ENCODE results near the gene MYRIP.
"Not testable (repeated sequence)": the region's sequence is repeated elsewhere in the genome, so short reads cannot be mapped to it uniquely, and the experiment has no call there.

MYRIP gene

DNA sequence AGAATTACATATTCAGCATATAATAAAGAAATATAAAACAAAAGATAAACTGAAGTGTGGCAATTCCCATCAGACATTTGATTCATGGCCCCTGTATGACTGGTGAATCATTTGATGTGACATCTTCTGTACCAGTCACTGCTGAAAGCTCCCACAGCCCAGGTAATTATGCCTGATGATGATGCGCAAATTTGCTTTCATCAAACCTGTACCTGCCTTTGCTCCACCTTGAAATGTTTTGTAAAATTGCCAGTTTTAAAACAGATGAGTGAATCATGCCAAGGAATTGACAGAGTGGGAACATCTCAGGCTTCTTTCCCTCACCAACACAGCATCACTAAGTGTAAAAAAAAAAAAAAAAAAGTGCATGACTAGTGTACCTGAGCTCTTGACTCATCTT is 433.6 kb downstream of the MYRIP start:
- DNase-seq, result no peak

- no peak for DNase-seq
Measured at GRCh38 chr3:40247714-40248454, 438.5 kb downstream of the MYRIP start.

DNA sequence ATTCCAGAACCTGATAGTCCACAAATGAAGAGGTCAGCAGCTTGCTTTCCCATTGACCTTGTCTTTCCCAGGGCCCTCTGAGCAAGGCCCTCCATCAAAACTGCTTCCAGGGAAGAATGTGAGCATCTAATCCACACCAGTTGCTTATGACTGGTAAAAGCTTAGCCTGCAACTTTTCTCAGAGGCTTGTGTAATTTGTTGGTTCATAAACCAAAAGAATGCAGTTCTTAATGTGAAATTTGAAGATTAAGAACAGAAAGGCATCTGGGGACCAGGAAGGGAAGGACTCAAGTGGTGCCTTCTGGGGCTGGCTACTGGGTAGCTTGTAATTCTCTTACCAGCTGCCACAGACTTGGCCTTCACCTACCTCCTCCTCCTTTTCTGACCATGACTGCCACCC is 439.2 kb downstream of the MYRIP start:
- no peak for DNase-seq

DNA sequence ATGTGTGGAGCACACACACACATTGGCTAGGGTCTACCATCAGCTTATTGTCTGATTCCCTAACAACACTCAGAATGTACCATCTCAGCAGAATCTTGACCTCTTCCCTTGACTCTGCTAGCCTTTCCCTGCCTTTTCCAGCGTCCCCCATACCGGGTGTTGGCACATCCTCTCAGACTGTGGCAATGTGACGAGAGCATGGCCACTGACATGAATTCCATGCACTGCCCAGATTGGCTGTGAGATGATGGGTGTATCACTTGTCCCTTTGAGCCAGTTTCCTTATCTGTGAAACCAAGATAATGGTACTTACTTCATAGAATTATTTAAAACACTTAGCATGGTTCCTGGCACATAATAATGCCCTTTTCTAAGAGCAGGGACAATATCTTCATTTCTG is 439.8 kb downstream of the MYRIP start:
- no peak for DNase-seq

GRCh38 chr3:40254491-40254890 is 445.1 kb downstream of the MYRIP start:
- no peak for DNase-seq

DNA sequence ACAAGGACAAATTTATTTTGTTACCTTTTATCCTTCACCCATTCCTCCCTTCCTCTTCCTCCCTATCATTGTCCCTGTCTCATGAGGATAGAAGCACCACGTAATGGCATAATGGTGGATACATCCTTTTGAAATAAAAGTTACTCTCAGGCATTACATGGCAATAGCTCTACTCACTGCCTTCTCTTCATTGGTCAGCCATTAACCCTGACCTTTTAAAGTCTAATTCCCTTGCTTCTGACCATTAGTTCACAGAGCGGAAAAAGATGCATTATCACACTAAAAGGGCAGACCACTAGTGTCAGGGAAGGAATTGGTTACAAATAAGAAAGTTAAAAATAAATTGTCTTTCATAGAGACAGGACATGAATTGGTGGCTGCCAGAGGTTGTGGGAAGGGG is 445.5 kb downstream of the MYRIP start:
- no peak for DNase-seq

DNA sequence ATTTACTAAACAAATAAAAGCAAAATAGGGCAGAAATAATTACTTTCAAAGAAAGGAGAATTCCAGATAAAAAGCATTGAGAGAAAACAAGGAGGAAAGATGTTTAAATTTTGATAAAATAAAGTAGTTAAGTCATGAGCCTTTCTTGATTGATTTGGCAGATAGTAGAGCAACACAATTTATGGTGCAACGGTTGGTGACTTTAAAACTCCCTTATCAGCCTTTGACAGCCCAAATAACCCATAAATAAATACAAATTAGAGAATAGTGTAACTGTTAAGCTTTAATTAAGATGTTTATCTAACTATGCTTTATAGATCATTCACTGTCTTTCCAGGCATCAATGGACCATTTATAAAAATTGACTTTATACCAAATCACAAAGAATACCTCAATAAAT is 446.1 kb downstream of the MYRIP start:
- DNase-seq, result no peak

DNA sequence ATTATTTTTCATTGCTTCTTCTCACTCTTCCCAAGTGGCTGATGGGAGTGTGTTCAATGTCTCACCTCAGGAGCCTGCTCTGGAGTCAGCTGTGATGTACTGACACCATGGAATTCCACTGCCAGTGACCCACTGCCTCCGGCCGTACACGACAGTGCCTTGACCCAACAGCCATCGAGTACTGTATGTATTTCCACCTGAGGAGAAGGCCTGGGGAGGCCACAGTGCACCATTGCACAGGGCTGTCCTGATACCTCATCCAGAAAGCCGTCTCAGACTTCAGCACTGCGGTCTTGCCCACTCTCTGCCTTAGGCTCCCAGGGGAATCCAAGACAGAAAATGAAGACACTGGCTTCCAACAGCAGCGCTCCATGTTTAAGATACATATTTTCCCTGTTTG is 448.7 kb downstream of the MYRIP start:
- no peak for DNase-seq

GRCh38 chr3:40258555-40258954 is 449.1 kb downstream of the MYRIP start:
- peak; percentile 30 to 32 for DNase-seq

DNA sequence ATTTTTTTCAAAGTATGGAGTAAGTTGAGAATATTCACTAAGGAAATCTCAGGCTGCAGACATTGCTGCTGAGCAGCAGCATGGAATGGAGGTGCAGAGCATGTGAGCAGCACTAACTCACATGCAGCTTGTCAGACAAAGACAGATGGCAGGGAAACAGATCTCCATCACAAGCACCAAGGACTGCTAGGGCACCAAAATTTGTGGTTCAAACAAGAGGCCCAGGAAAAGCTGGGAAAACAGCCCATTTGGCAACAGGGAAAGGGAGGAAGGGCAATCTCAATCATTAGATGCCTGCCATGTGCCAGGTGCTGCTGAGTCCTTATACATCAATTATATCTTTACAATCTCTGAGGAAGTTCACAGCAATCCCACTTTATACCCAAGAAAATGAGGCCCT is 452.9 kb downstream of the MYRIP start:
- no peak for DNase-seq

- no peak for DNase-seq
Measured at GRCh38 chr3:40264451-40264850, 455.0 kb downstream of the MYRIP start.

- no peak for DNase-seq
Measured at GRCh38 chr3:40265181-40265580, 455.8 kb downstream of the MYRIP start.

- DNase-seq, result no peak
Measured at GRCh38 chr3:40267937-40268724, 458.7 kb downstream of the MYRIP start.

DNA sequence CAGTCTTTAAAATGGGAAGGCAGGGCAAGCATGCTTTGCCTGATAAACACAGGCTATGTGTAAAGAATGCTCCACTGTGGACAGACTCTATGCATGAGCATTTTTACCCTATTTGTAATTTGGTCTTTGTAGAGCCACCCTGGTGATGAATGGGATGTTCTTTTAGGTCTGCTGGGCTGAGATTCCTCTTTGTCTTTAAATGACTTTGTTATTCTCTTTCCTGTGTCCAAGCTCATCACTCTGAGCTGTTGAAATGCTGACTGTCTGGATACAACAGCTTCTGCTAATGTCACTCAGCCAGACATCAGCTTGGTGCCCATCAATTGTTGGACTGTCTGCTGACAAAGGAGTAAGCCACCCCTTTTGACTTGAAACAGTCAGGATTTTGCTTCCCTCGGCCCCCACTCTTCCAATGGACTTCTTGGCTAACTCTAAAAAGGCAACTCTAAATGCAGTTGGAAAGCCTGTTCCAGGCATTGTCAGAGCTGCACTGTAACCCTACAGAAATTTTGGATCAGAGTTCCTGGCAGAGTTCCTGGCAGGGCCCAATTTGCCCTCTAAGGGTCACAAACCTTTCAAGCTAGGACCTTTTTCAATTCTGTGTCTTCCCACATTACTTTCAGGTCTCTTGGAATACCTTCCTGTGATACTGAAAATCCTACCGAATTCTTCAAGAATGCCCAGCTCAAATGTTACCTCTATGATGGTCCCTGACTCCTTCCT is 459.6 kb downstream of the MYRIP start:
- no peak for DNase-seq

- no peak for DNase-seq
Measured at GRCh38 chr3:40278791-40279190, 469.4 kb downstream of the MYRIP start.

DNA sequence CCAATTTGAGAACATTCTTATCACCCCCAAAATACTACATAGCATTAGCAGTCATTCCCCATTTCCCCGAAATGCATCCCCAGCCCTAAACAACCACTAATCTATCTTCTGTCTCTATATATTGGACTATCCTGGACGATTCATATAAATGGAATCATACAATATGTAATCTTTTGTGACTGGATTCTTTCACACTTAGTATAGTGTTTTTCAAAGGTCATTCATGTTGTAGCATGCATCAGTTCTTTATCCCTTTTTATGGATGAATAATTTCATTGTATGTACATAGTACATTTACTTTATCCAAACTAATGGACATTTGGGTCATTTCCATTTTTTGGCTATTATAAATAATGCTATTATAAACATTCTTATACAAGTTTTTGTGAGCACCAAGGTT is 472.6 kb downstream of the MYRIP start:
- DNase-seq, result no peak

- DNase-seq, result not testable (repeated sequence)
Measured at GRCh38 chr3:40283057-40283456, 473.6 kb downstream of the MYRIP start.

- DNase-seq, result no peak
Measured at GRCh38 chr3:40287248-40287647, 477.8 kb downstream of the MYRIP start.

GRCh38 chr3:40290396-40290795 is 481.0 kb downstream of the MYRIP start:
- DNase-seq, result no peak

GRCh38 chr3:40291471-40291870 is 482.1 kb downstream of the MYRIP start:
- no peak for DNase-seq

- peak; percentile 17 to 49 for DNase-seq
Measured at GRCh38 chr3:40292637-40293349, 483.4 kb downstream of the MYRIP start.

- DNase-seq, result no peak
Measured at GRCh38 chr3:40294434-40294833, 485.0 kb downstream of the MYRIP start.

GRCh38 chr3:40298075-40298474 is 488.7 kb downstream of the MYRIP start:
- DNase-seq, result no peak

Measured in inflammatory macrophage (primary cell).